ENCODE results near the gene GET4.

Gene GET4

GRCh38 chr7:901388-902154, 25.2 kb downstream of the GET4 start:
- peak in 1 of 2 experiments; percentile 14 for DNase-seq

- DNase-seq, result no peak
Observed at GRCh38 chr7:902996-903395, 26.6 kb downstream of the GET4 start.

- no peak for DNase-seq
Observed at GRCh38 chr7:903921-904755, 27.8 kb downstream of the GET4 start.

GRCh38 chr7:904847-905246, 28.5 kb downstream of the GET4 start:
- DNase-seq, result no peak

- DNase-seq, result no peak
Observed at GRCh38 chr7:906776-907157, 30.4 kb downstream of the GET4 start.

GRCh38 chr7:907158-907980, 31.0 kb downstream of the GET4 start:
- no peak for DNase-seq

- no peak for DNase-seq
Observed at GRCh38 chr7:908159-908581, 31.8 kb downstream of the GET4 start.

- peak; percentile 11 to 48 for DNase-seq
Observed at GRCh38 chr7:908591-909357, 32.4 kb downstream of the GET4 start.

- DNase-seq, result no peak
Observed at GRCh38 chr7:909358-910329, 33.3 kb downstream of the GET4 start.

- DNase-seq, result no peak
Observed at GRCh38 chr7:910441-910861, 34.1 kb downstream of the GET4 start.

GRCh38 chr7:910931-911431, 34.6 kb downstream of the GET4 start:
- DNase-seq, result no peak

- no peak for DNase-seq
Observed at GRCh38 chr7:911791-912480, 35.6 kb downstream of the GET4 start.

GRCh38 chr7:913736-914520, 37.6 kb downstream of the GET4 start:
- no peak for DNase-seq

- no peak for DNase-seq
Observed at GRCh38 chr7:914521-915194, 38.3 kb downstream of the GET4 start.

GRCh38 chr7:915291-916218, 39.2 kb downstream of the GET4 start:
- no peak for DNase-seq

- no peak for DNase-seq
Observed at GRCh38 chr7:916291-916941, 40.1 kb downstream of the GET4 start.
